ENCODE measurements around the gene TMEM121.

TMEM121 gene

DNA sequence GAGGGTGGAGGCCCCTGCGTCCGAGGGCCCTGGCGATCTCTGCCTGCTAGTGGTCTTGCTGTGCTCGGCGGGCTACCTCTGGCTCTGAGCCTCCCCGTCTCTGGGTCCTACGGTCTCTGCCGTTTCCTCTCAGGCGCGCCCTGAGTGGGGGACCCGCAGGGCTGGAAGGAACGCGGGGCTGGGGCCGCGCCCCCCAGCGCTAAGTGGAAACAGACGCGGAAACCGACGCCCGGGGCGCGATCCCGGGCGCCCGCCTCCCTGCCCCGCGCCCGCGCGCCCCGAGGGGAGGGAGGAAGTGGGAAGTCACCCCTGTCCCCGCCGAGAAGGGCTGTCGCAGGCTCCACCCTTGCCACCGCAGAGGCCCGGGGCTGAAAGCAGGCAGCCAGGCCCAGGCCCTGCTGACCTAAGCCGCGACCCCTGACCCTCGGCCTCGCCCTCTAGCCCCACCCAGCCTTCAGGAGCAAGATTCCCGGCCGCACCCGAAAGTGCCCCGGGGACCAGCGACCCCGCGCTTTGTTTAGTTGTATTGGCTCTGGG lies 38.9 kb upstream of the TMEM121 start:
- DNase-seq = peak; percentile 58

DNA sequence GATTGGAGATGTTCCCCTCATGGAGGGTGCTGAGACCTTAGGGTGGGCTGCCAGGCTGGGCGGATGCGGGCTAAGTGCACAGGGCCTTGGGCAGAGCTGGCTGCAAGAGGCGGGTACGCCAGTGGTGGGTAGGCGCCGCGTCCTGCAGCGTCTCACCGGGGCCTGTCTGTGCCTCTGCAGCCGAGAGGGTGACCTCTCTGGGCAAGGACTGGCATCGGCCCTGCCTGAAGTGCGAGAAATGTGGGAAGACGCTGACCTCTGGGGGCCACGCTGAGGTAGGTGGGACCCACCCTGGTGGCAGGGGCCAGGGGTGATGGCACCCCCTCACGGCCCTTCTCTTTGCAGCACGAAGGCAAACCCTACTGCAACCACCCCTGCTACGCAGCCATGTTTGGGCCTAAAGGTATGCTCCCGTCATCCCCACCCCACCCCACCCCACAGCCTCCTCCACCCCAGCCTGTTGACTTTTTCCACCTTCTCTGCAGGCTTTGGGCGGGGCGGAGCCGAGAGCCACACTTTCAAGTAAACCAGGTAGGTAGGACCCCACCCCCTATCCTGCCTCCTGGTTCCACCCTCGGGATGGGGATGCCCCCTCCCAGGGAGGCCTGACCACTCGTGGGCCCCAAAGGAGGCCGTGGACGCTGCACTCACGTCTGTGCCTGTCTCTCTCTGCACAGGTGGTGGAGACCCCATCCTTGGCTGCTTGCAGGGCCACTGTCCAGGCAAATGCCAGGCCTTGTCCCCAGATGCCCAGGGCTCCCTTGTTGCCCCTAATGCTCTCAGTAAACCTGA lies 38.2 kb upstream of the TMEM121 start:
- DNase-seq = no peak

DNA sequence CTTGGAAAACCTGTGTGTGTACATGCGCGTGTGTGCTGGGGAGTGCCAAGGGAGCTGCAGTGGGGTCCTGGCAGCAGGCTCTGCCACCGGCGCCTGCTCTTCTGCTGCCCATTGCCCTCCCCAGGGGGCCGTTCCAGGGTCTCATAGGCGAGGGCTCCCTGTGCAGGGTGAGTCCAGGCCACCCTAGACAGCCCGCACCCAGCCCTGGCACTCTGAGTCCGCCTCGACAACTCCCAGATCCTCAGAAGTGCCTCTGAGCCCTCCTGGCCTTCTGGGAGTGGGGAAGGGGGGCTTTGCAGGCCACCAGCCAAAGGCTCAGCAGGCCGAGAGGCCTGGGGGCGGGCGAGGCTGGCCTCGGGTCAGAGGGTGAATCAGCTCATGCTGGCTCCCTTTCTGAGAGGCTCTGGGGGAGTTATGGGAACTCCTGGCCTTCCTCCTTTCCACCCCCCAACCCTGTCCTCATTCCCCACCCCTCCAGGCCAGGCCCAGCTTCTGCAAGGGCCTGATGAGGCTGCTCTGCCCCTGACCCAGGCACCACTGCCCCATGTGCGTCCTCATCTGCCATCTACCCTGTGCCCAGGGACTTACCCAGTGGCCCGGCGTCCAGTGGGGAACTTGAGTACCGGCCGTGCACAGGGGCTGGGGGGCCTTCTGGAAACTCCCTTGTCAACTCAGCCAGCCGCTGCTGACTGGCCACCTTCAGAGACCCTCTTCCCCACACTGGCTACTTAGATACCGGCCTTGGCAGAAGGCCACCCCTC lies 37.4 kb upstream of the TMEM121 start:
- no peak for DNase-seq

DNA sequence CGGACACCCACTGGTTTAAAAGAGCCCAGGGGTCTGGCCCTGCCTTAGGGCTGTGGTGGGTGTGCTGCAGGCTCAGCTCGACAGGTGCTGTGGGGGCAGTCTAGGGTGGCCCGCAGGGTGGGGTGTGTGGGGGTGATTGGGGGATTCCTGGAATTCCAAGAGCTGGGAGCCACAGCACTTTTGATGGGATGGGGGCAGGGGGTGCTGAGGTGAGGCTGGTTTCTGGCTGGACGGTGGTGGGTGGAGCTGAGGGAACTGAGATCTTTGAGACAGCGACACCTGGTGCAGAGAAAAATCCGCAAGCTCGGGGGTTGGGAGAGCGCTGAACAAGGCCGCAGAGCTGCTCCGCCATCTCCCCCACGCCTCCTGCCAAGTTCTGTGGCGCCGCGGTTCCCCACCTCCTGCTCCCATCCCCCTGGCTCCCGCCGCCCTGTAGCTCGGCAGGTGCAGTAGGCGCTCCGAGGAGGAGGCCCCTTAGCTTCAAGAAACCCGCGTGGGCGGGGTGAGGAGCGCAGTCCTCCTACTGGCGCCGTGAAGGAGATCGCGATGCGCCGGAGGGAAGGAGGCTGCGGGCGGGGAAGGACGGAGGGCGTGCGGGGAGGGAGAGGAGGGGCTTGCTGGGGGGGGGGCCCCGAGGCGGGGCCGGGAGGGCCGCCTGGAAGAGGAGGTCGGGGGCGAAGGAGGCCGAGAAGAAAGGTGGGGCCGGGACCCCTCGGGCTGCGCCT lies 36.7 kb upstream of the TMEM121 start:
- DNase-seq = peak; percentile 84

DNA sequence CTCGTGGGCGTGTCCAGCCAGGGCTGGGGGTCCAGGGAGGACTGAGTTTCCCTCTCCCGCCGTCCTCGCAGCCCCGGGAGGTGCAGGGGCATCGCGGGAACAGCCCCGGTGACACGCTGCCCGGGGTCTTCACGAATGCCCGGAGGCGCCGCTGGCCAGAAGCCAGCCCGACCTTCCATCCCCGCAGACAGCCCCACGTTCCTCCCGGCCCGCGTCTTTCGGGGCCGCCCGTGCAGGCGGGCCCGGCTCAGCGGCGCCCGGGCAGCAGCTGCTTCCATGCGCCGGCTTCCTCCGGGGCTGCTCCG lies 36.2 kb upstream of the TMEM121 start:
- DNase-seq = no peak

DNA sequence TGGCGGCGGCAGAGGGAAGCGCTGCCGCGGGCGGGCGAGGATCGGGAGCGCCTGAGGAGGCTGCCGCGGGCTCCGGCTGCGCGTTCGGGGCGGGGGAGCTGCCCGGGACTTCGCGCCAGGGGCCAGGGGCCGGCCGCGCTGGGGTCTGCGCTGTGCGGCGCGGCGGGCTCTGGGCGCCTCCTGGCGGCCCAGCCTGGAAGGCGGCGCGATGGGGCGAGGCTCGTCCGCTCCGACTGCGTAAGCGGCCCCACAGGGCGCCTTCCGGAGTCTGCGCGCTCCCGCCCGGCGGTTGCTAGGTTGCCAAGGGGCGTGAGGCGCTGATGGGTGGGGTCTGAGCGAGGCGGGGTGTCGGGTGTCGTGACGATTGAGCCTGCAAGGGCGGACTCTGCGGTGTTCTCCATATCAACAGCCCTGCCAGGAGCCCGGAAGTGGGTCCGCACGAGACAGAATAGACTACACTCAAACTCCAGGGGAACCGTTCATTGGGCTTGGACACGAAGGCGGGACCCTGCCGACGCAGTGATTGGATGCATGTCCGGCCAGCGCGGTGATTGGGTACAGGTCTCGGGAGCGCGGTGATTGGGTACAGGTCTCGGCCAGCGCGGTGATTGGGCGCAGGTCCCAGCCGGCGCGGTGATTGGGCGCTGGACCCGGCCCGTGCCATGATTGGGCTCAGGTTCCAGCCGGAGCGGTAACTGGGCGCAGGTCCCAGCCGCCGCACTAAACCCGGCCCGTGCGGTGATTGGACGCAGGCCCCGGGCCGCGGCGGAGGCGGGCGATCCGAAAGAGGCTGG lies 35.6 kb upstream of the TMEM121 start, which contains the start of gene TEDC1:
Gene TEDC1 (plus strand): TSS at position 675 of the 794 bp plus-strand sequence. CDS start 130 bp downstream, outside the sequence.
- DNase-seq = peak; percentile 97

DNA sequence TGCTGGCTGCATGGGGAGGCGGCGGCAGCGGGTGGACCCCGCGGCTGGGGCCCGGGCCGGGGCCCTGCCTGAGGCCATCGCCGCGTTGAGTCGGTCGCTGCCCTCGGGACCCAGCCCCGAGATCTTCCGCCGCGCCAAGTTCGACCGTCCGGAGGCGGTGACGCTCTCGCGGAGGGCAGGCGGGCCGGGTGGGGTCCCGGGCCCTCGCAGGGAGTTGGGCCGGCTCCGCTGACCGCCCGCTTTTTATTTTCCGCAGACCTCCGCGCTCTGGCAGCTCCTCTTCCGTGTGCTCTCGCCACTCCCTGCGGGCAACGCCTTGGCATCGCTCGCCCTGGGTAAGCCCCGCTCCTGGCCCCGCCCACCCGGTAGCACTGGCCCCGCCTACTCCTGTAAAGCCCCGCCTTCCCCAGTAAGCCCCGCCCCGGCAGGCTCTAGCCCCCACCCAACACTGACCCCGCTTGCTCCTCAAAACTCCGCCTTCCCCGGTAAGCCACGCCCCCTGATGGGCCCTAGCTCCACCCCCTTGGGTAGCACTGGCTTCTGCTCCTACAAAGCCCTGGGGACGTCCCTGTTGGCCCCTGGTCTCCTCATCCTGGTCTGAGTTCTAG lies 34.9 kb upstream of the TMEM121 start:
- peak; percentile 79 for DNase-seq

DNA sequence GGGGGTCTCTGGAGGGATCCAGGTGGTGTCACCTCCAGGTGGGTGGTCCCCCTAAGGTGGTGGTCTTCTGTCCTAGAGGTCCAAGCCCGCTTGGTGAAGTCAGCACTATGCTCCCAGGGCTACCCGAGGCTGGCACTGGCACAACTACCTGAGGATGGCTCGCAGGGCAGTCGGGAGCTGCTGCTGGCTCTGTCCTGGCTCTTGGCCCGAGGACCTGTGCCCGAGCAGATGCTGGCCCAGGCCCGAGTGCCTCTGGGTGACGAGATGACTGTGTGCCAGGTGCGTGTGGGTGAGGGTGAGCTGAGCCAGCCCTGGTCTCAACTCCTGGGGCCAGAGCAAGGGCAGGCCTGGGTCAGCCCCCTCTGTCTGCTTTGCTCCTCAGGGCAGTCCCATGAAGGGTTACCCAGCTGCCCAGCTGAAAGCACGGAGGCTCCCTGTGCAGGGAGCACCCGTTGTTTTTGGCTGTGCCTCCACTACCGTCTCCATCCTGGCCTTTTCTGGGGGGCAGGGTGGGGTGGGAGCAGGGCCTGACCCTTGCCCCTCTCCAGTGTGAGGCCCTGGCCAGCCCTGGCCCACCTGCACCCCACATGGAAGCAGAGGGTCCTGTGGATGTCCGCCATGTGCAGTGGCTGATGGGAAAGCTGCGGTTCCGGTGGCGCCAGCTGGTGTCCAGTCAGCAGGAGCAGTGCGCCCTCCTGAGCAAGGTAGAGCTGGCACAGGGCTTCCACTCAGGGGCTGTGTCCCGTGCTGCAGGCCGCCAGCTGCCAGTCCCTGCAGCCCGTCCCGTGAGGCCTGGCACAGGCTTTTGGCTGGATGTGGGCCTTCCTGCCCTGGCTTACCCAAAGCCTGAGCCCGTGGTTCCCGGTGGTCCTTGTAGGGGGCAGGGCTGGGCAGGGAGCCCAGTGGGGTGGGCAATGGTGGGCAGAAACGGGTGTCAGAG lies 34.1 kb upstream of the TMEM121 start:
- DNase-seq = peak; percentile 27

DNA sequence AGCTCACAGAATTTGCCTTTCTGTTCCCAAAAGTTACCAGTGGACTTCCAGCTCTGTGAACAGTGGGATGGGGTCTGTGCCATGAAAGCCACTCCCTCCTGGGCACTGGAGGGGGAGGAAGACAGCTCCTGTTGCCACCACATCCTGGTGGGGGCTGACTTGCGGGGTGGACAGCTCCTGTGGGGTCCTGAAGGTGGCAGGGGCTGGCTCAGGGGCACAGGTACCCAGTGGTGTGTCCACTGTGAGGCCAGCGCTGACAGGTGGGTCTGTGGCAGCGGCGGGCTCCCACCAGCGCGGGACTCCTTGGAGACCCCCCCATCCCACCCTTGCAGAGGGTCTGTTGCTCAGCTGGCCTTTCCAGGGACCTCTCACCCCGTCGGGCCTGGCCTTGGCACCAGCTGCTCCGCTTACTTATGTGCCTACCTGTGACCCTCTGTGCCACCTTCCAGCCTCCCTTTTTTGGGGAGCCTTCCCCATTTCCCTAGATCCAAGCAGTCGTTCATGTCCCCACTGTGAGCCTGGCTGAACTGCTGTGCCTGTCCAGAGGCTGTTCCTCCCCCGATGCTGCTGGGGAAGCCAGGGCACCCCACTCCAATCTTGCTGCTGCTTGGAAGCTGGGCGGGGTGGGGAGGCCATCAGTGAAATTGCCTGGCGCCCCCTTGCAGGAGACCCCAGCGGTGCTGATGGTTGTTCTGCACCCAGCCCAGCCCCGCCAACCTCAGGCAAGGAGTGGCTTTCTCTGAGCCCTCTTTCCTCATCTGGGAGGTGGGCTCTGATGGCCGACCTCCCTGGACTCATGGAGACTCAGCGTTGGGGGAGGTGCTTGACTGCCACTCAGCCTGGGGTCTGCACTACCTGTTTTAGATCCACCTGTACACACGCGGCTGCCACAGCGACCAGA lies 33.2 kb upstream of the TMEM121 start:
- DNase-seq = peak; percentile 16

DNA sequence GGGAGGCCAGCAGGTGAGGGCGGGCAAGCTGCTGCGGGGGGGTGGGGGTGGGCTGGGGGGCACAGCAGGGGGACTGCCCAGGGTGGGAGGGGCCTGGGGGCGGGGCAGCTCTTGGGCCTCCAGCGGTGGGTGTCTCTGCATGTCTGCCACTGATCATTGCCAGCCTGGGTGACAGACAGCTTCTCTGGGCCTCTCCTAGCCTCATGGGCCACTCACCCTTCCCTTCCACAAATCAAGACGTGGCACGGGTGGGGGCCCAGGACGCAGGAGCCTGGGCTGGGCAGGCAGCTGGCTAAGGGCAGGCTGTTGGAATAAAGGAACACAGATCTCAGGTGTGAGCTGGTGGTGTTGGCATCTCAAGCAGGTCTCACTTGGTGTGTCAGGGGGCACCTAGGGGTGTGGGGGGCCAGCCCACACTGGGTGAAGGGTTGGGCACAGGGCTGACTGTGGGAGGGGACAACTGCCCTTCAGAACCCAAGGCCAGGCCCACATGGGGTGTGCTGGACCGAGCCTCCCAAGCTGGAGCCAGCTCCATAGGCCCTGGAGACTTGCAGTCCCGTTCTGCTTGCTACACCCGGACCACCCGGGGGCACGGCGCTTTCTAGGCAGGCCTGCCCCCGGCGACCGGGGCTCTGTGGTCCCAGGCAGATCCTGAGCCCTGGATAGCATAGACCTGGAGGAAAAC lies 32.3 kb upstream of the TMEM121 start:
- peak; percentile 14 for DNase-seq

DNA sequence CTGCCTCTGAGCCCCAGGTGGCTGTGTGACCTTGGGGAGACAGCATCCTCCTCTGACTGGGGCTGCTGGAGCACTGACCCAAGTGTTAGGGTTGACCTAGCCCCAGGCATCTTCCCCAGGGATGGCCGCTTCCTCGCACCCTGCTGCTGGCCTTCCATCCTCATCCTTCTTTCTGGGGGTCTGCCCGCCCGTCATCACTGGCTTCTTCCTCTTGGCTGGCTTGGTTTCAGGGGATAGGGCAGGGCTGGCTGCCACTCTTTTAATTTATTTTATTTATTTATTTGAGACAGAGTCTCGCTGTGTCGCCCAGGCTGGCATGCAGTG lies 31.8 kb upstream of the TMEM121 start:
- DNase-seq = no peak

DNA sequence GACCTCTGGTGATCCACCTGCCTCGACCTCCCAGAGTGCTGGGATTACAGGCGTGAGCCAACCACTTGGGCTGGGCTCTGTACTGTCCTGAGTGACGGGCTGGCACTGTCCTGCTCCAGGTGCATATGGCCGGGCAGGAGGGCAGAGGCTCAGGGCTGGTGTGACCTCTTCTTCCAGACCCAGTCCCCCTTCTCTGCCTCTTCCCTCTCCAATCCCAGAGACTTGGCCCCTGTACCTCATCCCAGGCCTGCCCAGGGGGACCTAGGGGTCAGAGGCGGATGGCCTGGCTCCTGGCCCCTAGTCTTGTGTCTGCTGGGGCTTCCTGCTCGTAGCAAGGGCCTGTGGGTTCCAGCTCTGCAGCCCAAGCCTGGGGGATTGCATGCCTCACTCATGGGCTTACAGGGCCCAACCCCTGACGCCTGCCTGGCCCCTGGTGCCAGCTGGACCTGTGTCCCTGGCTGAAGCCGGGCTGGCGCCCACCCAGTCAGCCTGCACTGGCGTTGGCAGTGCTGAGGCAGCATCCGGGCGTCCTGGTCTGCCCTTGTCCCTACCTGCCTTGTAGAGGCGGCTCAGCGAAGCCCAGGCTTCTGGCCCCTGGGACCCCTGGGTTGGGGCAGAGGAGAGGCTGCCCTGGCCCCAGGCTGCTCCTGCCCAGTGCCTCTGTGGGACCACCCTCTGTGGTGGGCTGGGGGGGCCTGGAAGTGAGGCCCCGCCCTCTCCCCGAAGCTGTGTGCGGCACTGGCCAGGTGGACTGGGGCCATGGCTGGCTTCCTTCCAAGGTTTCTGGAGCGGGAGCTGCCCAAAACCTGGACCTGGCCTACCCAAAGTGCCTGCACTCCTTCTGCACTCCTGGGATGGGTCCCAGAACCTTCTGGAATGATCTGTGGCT lies 31.0 kb upstream of the TMEM121 start:
- no peak for DNase-seq

DNA sequence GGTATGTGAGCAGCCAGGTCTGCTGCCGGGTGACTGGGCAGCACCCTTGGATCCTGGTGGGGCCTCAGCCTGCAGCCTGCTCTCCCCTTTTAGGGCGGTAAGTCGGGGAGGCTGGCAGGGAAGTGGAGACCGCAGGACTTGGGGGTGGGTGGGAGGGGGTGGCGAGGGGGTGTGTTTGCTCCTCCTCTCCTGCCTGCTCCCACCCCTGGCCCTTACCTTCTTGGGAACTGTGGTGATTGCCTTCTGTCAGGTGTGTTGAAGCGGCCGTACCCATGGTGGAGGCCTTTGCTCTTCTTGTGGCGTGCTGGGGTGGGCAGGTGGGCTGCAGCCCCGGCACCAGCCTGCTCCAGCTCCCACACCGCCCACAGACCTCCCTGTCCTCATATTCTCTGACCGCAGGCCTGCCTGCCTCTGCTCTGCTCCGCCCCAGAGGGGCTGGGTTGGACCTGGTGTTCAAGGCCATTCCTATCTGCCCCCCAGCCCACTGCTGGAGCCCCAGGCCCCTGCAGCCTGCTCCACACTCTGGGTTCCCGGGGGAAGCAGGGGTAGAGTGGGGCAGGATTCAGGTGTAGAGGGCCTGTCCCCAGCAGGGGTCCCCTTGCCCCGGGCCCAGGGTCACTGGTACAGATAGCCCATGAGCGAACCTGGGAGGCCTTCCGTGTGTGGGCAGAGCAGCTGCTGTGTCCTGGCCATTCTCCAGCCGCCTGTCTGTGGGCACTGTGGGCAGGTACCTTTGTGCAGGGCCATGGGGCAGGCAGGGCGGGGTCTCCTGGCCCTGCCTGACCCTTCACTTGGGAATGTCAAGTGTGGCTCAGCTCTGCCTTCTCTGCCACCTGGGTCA lies 30.2 kb upstream of the TMEM121 start:
- DNase-seq = peak; percentile 15

DNA sequence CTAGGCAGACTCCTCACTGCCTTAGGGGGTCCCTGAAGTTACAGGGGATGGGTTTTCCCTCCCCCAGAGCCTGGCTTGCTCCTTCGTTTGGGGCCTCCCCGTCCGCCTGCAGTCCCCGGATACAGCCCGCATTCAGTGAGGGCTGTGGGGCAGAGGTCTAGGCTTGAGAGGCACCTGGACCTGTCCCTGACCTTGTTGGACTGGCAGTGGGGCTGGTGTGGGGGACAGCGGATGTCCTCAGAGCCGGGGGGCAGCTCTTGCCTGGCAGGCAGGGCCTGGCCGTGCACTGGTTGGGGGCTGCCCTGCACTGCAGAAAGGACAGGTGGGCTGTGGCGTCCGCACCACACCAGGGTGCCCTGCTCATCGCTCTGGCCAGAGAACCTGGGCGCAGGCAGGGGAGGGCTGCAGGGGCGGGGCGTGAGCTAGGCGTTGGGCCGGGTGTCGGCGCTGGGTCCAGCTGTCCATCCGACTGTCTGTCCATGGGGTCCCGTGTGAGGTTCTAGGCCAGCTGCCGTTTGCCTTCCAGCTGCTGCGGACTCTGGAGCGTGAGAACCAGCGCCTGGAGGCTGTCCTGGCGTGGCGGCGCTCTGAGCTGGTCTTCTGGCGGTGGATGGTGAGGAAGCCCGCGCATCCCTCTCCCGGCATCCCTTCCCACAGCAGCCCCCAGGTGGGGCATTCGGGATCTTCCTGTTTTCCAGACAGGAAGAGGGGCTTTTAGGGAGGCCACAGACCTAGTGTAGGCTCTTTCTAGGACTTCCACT lies 29.4 kb upstream of the TMEM121 start:
- no peak for DNase-seq

DNA sequence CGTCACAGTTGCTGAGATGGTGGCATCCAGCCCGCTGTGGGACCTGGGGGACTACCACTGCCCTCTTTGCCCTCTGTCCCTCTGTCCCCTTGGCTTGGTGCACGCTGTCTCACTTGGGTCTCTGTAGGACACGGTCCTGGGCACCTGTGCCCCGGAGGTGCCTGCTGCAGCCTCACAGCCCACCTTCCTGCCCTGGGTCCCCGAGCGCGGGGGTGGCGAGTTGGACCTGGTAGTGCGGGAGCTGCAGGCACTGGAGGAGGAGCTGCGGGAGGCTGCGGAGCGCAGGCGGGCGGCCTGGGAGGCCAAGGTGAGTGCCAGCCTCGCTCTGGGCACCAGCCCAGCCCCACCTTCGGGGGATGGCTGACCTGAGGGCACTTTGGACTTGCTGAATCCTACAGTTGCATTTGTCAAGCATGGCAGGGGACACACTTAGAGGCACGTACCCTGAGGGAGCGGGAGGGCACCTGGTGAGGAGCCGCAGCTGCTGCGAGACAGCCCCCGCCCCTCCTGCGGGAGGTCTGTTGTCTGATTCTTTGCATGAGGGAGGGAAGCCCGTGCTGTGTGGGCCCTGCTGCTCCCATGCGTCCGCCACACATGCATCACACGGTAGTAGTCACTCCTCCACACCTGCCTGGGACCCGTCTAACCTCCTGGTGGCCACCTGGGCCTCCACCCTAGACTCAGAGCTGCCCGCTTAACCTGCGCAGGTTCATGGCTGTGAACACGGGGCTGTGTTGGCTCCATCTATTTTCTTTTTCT lies 28.5 kb upstream of the TMEM121 start:
- no peak for DNase-seq

Data from activated CD8-positive, alpha-beta memory T cell treated with anti-CD3 and anti-CD28 coated beads, Interleukin-2, amount 50 U/mL, for 4 hours (primary cell).